HG03045 (cell line): ENCODE data around the gene ELAVL1.
"Not testable (repeated sequence)": the region's sequence is repeated elsewhere in the genome, so short reads cannot be mapped to it uniquely, and the experiment has no call there.

ENCODE experiments used
- ATAC-seq: cut with Tn5 transposase; IDR thresholded peaks from one replicate; pipeline ENCODE4 v1.9.1; 2021; ENCODE audit warnings: mild to moderate bottlenecking, moderate library complexity; ENCODE audit not compliant: unreplicated experiment

The ELAVL1 gene

GRCh38 chr19:8005534-8006256 lies at the start of gene ELAVL1:
Gene ELAVL1 (minus strand): TSS chr19:8005641. CDS start chr19:7991815, 13,826 bp downstream.
- ATAC-seq = peak; percentile 71

GRCh38 chr19:8054169-8054568 lies 48.7 kb upstream of the ELAVL1 start:
- no peak for ATAC-seq

- no peak for ATAC-seq
Observed at GRCh38 chr19:8052464-8052859, 47.0 kb upstream of the ELAVL1 start, which contains the start of gene CCL25. Gene CCL25 (plus strand): TSS chr19:8052760. CDS start chr19:8053050, 290 bp downstream.

- ATAC-seq = peak; percentile 76
Observed at GRCh38 chr19:8050274-8051096, 45.0 kb upstream of the ELAVL1 start.

GRCh38 chr19:8046569-8047165 lies 41.2 kb upstream of the ELAVL1 start:
- no peak for ATAC-seq

GRCh38 chr19:8045872-8046568 lies 40.6 kb upstream of the ELAVL1 start:
- ATAC-seq = no peak

- ATAC-seq = no peak
Observed at GRCh38 chr19:8044018-8044417, 38.6 kb upstream of the ELAVL1 start.

GRCh38 chr19:8042900-8043299 lies 37.5 kb upstream of the ELAVL1 start:
- no peak for ATAC-seq

GRCh38 chr19:8041531-8041931 lies 36.1 kb upstream of the ELAVL1 start:
- no peak for ATAC-seq

- ATAC-seq = no peak
Observed at GRCh38 chr19:8039231-8039630, 33.8 kb upstream of the ELAVL1 start.

- no peak for ATAC-seq
Observed at GRCh38 chr19:8038815-8039214, 33.4 kb upstream of the ELAVL1 start.

GRCh38 chr19:8036434-8037099 lies 31.1 kb upstream of the ELAVL1 start:
- ATAC-seq = no peak

- ATAC-seq = no peak
Observed at GRCh38 chr19:8034178-8034525, 28.7 kb upstream of the ELAVL1 start.

GRCh38 chr19:8033287-8034177 lies 28.1 kb upstream of the ELAVL1 start:
- ATAC-seq = not testable (repeated sequence)

GRCh38 chr19:8030960-8031359 lies 25.5 kb upstream of the ELAVL1 start:
- ATAC-seq = no peak

- no peak for ATAC-seq
Observed at GRCh38 chr19:8028951-8029491, 23.6 kb upstream of the ELAVL1 start.

- no peak for ATAC-seq
Observed at GRCh38 chr19:8025316-8025715, 19.9 kb upstream of the ELAVL1 start.

- not testable (repeated sequence) for ATAC-seq
Observed at GRCh38 chr19:8024256-8024655, 18.8 kb upstream of the ELAVL1 start.

- ATAC-seq = no peak
Observed at GRCh38 chr19:8023371-8023770, 17.9 kb upstream of the ELAVL1 start.
